Psoas muscle (tissue), 8 donors: Measurements from ENCODE around the gene CCDC152. TPM values are rescaled to one million over a fixed set of nuclear protein-coding genes. Genes with fewer than 3 reads are reported as not detected.

ENCODE experiments used
- ATAC-seq, 4 donors: fragments of 200-7000 bp; cut with Tn5 transposase; one replicate each; pipeline ENCODE4 v1.9.1; 2020; ENCODE audit warnings: moderate library complexity in 3 of 4, mild to moderate bottlenecking in 2 of 4
- DNase-seq, 2 donors: peaks; one replicate each; pipeline ENCODE4 v3.0.0-alpha.2; 2020
- H3K27ac ChIP-seq: fragments of 200-600 bp; one replicate; pipeline ENCODE4 v1.8.0; 2022
- H3K27me3 ChIP-seq, 3 donors: fragments of 200-600 bp in 1 of 3; one replicate each; pipeline versions ENCODE4 v1.6.1 to v1.8.0; 2013 to 2022; ENCODE audit warnings: low read length in 2 of 3, mild to moderate bottlenecking in 2 of 3, moderate library complexity in 1 of 3; ENCODE audit not compliant: insufficient read depth in 3 of 3
- H3K36me3 ChIP-seq, 2 donors: fragments of 200-600 bp in 1 of 2; one replicate each; pipeline versions ENCODE4 v1.6.1 to v1.8.0; 2013 to 2022; ENCODE audit warnings: low read depth in 1 of 2, mild to moderate bottlenecking in 1 of 2, moderate library complexity in 1 of 2; ENCODE audit not compliant: insufficient read depth in 1 of 2
- H3K4me1 ChIP-seq: fragments of 200-600 bp; one replicate; pipeline ENCODE4 v1.8.0; 2022
- H3K4me3 ChIP-seq: fragments of 200-600 bp; one replicate; pipeline ENCODE4 v1.8.0; 2022; ENCODE audit warnings: mild to moderate bottlenecking
- H3K9me3 ChIP-seq: fragments of 200-600 bp; one replicate; pipeline ENCODE4 v1.8.0; 2022
- CTCF ChIP-seq: fragments of 200-600 bp; IDR thresholded peaks from one replicate; pipeline ENCODE4 v1.8.0; 2022; ENCODE audit warnings: antibody characterized with exemption
- WGBS, 3 donors: extraction: QIAGEN DNeasy Blood & Tissue Kit; methylation state at CpG; one replicate each; pipeline versions ENCODE4 v1.1.6 to v1.1.7; 2013; 5-methylcytosine and 5-hydroxymethylcytosine counted together
- intact Hi-C, 2 donors: fragments of 100-400 bp; cut with DNase I; formaldehyde crosslinking; loops; one replicate each; pipeline versions ENCODE4 v1.11.0 to v1.14.2; 2022
- polyA plus RNA-seq, 3 donors: library from polyadenylated mRNA; stranded (reverse); fragments of 200-250 nt; gene quantifications; one replicate each; pipeline ENCODE4 v1.2.3, GENCODE V29; 2013
- total RNA-seq, 4 donors: library from RNA; stranded (reverse); fragmentation: NEBNext Ultra II Directional in 2 of 4; extraction: Animal tissue kit (Norgen Biotek cat#: 25700) in 2 of 4; gene quantifications; one replicate each; pipeline versions ENCODE4 v1.2.1 to v1.2.4, GENCODE V29; 2021 to 2023
- donor health status: healthy with polysubstance abuse.
- donor health status: DM: no; HTN: no; CAD: no; lungs with moderate emphysema.
- donor health status: Bipolar disorder and iron deficiency.
- donor health status: healthy.
- donor health status: DM: yes; HTN: yes; CAD: no.
- donor health status: DM: no; HTN: no; CAD: no.
- donor health status: DM: no; HTN: no; CAD: no.
- donor health status: DM: yes; HTN: yes; CAD: no.

CCDC152 gene
- total and polyA plus RNA-seq, 7 donors, result 0.21 to 0.88 (median 0.54) TPM

GRCh38 chr5:42784132-42784531 is 27.5 kb downstream of the CCDC152 start:
- 85 to 96% (median 94%) methylated on average over 1 of the region's 1 CpG for WGBS, 3 donors
- Histone ChIP-seq H3K4me3 (no peak overlapping the region), H3K36me3 (no peaks in the 10 kb centered on the region), H3K27ac (no peak overlapping the region), H3K27me3 (no peaks in the 10 kb centered on the region), H3K9me3 (peaks cover 22% of the 10 kb centered on the region), H3K4me1 (no peaks in the 10 kb centered on the region)
- TF ChIP-seq CTCF, result no peak
- DNase-seq (no peak), ATAC-seq (no peak)
- intact Hi-C loops, result no loop called here

- Histone ChIP-seq H3K9me3 (peaks cover 22% of the 10 kb centered on the region), H3K27me3 (no peaks in the 10 kb centered on the region), H3K36me3 (no peaks in the 10 kb centered on the region), H3K4me1 (no peaks in the 10 kb centered on the region), H3K4me3 (no peak overlapping the region), H3K27ac (no peak overlapping the region)
- DNase-seq (no peak), ATAC-seq (no peak)
- intact Hi-C loops, result no loop called here
- WGBS, 3 donors, result 90 to 96% (median 93%) methylated on average over 4 of the region's 4 CpGs
- no peak for TF ChIP-seq CTCF
Observed at GRCh38 chr5:42785756-42786155, 29.1 kb downstream of the CCDC152 start.

- H3K36me3 ChIP-seq, result no peaks in the 10 kb centered on the region
- intact Hi-C loops, result no loop called here
- peaks cover 22% of the 10 kb centered on the region for H3K9me3 ChIP-seq
- H3K4me1 ChIP-seq, result no peaks in the 10 kb centered on the region
- no peak for TF ChIP-seq CTCF
- ATAC-seq (no peak), DNase-seq (no peak)
- H3K4me3 ChIP-seq, result no peak overlapping the region
- no peak overlapping the region for H3K27ac ChIP-seq
- no peaks in the 10 kb centered on the region for H3K27me3 ChIP-seq
Observed at GRCh38 chr5:42787073-42787472, 30.5 kb downstream of the CCDC152 start.

GRCh38 chr5:42787845-42788244 is 31.2 kb downstream of the CCDC152 start:
- no peak for DNase-seq
- 91 to 100% (median 100%) methylated on average over 1 of the region's 1 CpG for WGBS, 3 donors
- no peak overlapping the region for H3K4me3 ChIP-seq

More at GRCh38 chr5:42787845-42788244, 31.2 kb downstream of the CCDC152 start:
- Histone ChIP-seq H3K27me3 (no peaks in the 10 kb centered on the region), H3K36me3 (no peaks in the 10 kb centered on the region), H3K4me1 (no peaks in the 10 kb centered on the region), H3K9me3 (peaks cover 22% of the 10 kb centered on the region), H3K27ac (no peak overlapping the region)
- TF ChIP-seq CTCF, result no peak
- intact Hi-C loops, result no loop called here
- no peak for ATAC-seq
